ENCODE measurements around the gene NRXN3.

NRXN3 gene

DNA sequence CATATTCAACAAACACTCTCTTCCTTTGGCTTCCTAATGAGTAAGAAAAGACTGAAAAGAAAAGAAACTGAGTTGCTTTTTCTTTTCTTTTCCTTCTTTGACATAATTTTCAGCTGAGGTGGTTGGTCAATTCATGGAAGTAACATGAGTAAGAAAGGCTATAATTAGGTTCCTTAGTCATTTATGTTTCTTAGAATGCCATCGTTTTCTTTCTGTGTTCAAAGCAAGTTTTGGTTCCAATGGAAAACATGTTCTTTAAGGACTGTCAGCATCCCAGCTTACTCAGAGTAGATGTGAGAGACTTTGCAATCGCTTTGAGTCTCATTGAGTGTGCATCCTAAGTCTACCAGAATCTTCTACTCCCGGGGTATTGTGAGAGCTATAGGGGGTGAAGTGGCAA lies 1158.7 kb downstream of the NRXN3 start:
- DNase-seq, result no peak

DNA sequence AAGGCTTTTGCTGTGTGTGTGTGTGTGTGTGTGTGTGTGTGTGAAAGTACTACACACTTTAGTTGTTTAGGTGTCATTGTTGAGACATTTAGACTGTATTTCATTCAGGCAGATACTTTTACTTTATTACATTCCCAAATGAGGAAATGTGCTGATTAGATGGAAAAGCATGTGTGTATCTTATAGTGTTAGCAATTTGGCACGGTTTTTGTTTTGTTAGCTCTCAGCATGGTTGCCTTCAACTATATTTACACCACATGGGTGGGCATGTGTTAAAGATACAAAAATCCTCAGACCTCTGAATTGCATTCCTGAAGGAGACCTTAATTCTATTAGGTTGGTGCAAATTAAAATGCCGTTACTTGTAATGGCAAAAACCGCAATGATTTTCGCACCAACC lies 1161.7 kb downstream of the NRXN3 start:
- no peak for DNase-seq

DNA sequence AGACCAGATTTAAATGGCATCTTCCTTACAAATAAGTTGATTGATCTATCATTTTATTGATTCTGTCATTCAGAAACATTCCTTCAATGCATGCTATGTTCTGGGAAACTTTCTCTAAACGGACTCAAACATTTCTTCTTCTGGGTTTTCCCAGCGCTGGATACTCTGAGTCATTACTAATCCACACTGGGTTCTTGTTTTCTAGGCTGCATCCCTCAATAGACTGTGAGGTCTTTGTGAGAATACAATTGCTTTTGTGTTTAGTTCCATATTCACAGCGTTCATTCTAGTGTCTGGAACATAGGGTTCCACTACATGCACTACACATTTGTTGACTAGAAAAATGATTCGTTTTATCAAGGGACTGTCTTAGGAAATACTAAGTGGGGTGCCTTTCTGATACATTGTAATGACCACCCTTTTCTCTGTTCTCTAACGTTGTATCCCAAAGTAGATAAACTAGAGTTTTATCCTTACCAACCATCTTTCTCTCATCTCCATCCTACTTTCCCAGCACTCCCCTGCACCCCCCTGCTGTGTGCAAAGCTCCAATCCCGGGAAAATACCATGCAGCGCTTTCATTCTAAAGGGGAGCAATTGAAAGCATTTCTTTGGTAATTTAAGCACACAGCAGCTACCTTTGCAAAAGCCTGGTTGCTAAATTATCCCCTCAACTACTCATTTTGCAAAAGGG lies 1162.5 kb downstream of the NRXN3 start:
- no peak for DNase-seq

DNA sequence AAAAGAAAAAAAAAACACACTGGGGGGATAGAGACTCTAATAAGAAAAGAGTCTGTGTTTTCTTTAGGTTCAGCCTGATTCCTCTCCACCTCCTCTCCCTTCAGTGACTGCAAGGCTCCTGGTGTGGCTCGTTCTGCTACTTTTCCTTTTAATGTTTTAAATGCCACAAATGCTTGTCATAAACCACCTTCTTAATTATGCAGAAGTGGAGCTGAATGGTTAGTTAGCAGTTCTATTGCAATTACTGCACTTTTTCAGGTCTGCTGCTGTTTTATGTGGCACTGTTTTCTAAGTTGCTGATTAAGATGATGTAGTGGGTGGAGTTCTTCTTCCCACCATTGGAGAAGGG lies 1163.0 kb downstream of the NRXN3 start:
- DNase-seq, result no peak

DNA sequence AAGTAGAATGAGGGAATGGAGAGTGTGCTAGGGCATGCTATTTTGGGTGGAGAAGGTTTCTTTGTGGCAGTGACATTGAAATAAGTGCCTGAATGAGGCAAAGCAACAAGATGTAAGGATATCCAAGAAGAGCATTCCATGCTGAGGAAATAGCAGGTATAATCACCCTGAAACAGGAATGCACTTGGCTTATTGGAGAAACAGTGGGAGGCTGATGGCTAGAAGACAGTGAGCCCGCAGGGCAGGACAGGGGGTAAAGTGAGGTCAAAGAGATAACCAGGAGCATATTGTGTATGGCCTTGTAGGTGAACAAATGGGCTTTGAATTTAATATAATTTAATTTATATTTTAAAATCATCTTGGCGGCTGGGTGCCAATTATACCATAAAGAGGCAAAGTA lies 1164.1 kb downstream of the NRXN3 start:
- no peak for DNase-seq

DNA sequence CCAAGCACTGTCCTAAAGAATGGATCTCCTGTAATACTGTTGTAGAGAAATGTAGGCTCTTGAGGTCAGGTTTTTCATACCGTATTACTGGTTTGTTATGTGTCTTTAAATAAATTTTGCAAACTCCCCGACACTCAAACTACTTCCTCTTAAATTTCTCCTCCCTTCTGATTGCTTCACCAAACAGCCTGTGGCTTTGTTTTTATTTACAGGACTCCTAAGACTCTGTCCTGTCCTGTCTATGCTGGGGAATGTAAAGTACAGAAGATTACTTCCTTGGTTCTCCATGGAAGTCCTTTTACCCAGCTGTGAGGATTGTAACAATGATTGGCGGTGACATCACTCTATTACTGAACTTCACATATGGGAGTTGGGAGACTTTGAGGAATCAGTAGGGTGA lies 1167.6 kb downstream of the NRXN3 start:
- no peak for DNase-seq

DNA sequence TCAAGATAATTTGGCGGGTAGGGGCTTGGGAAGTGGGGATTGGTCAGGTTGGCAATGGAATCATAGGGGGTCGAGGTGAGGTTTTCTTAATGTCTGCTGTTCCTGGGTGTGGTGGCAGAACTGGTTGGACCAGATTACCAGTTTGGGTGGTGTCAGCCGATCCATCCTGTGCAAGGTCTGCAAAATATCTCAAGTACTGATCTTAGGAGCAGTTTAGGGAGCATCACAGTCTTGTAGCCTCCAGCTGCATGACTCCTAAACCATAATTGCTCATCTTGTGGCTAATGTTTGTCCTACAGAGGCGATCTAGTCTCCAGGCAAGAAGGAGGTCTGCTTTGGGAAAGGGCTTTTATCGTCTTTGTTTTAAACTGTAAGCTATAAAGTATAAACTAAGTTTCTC lies 1172.8 kb downstream of the NRXN3 start:
- no peak for DNase-seq

DNA sequence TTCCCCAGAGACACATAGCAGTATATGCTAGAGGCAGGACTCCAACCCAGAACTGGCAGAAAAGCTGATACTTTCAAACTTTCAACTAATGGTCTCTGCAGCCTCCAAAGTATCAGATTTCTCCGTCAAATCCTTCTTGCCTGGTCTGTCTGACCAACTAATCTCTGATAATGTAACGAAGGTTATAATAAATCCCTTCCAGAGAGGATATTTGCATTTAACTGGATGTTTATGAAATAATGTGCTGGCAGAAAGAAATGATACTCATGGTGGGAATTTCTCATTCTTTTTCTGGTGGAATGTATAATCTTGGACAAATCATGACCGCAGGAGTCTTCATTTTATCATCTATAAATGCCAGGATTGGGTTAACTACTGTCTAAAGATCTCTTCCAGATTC lies 1180.8 kb downstream of the NRXN3 start:
- DNase-seq, result no peak

DNA sequence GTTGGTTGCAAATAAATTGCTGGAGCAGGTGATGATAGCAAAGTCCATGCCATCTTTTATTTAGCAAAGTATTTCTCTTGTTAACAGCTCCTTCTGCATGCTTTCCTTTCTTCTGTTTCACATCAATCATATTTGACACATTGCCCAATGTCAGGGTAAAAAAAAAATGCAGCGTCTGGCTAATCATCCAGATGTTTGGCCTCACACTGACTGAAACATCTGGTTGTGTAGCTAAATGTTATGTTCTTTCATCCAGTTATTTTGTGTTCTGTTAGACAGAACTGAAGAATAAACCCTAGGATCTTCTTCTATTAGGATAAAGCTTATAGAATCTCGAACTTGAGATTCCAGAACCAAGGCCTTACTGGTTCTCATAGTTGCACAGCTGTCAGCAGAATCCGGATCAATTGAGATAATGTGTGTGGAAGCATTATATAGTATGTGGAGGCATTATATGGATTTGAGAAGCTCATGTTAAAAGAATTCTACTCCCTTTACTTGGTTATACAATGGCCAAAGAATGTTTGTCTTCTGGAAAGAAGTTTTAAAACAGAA lies 1182.0 kb downstream of the NRXN3 start:
- DNase-seq, result no peak

DNA sequence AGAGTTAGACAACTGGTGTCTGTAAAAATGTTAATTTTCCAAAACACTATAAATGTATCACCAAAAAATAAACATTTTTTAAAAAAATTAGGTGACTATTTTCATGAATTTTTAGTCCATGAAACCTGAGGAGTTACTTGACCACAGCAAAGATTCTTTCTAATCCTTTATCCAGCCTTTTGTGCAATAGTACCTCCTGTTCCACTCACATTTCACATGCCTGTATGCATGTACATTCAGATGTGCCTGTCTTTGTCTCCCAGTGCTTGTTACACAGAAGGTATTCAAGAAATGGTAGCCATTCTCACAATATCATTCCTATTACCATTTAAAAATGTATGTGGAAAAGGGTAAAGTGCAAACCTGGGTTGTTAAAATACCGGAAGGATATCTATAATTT lies 1184.2 kb downstream of the NRXN3 start:
- DNase-seq, result no peak

DNA sequence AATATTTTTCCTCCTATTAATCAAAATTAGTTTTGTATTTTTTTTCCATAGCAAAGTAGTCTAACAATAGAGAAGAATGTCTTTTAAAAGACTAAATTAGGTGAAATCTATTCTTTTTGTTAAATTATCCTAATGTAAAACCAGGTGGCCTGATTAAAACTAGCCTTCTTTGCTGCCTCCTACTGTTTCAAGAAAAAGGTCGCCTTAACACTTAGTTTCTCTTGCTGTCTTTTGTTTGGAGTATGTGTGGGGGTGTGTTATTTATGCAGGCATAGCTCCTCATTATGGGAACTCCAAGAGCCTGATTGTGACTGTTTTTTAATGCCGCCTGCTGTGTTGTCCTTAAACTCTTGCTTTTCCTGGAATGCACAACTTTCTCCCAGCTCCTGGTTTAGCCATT lies 1185.9 kb downstream of the NRXN3 start:
- DNase-seq, result no peak

DNA sequence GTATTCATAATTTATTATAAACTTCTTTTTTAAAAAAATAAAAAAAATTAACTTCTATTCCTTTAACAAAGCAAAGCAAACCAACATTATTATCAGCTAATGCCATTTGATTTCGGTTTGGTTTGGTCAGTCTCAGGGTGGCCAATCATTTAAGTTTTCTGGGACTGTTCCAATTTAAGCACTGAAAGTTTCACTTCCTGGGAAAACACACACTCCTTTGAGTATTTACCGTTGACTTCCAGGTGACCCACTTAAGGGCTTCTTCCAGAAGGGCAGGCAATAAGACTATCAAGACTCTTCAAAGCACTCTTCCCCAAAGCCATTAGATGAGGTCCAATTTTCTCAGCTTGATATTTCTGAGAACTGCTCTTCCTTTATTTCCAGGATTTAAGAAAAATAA lies 1187.1 kb downstream of the NRXN3 start:
- no peak for DNase-seq

DNA sequence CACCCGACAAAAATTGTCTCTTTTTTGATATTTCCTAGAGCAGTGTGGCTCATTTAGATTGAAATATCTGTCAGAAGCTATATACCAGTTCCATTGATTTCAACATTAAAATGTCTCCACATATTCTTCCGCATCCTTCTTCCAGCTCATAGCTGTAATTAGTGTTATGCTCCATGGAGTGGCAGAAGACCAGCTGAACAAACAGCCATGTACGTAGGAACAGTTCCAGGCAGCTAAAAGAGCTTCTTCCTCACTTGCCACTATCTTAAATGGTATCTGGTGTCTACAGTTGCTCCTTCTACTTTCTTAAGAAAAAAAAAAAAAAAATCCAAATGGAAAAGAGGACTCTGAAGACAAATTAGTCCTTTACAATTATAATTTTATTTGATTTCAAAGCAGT lies 1193.1 kb downstream of the NRXN3 start:
- DNase-seq, result no peak

DNA sequence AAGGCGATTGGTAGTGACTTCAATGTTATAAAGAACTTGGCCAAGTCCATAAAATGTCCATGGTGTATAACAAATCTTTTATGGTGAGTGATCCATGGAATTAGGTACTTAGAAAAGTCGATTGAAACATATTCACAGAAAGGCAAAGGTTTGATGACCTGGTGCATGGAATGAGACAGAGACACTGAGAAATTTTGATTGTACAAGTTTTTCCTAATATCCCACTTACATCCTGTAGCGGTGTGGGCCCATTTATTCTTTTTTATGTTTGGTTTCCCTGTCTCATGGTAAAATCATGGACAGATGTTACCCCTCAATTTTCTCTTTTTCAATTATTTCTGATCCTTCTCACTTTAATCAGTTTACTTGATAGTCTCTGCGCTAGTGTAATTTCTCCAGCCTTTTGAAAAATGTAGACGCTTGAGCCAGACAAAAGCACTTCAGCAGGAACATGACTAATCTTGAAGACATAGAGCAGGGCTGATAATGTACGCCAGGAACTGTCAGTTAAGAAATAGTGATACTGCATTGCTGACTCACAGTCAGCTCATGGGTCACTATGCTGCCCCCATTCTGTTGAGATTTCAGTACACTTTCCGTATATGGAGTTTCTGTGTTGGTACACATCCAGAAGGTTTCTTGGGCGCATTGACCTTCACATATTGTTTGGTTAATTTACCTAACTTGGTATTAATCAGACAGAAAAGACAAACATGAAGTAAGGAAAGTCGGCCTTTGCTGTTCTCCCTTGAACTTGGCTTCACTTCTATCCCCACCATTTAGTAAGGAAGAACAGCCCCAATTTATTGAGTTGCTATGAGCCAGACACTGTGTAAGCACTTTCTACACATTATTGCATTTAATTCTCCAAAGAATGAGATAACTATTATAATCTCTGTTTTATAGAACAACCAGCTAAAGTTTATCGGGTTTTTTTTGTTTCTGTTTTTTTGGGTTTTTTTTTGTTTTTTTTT lies 1199.5 kb downstream of the NRXN3 start:
- DNase-seq, result no peak

DNA sequence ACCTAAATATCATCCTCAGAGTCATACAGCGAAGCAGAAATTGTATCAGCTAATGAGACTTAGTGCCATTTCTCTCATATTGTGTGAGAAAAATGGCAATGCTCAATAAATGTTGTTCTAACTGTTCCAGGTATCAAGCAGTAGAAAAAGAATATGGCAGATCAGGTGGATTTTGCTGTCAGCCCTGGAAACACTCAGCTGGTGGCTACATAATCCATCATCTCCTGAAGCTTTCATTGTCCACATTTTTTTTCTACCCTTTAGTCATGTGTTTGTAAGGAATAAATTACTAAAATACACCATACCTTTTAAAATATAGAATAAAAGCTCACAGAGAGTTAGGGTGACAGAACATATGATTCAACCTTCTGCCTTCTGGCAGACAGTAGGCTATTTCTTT lies 1200.8 kb downstream of the NRXN3 start:
- no peak for DNase-seq

DNA sequence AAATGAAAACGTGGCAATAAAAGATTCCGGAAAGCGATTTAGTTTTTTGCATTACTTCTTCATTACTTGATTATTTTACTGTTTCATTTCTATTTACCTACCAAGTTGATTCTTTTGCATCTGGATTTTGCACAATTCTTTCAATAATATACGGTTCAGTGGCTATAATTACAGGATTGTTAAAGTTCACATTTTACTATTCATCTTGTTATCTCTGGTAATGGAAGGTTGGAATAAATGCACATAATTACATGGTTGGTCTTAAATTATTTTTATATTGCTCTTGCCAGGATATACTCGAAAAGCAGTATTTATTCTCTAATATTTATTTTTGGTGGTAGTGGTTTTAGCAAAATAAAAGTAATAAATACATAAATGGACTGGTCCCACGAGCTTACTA lies 1203.3 kb downstream of the NRXN3 start:
- DNase-seq, result no peak

DNA sequence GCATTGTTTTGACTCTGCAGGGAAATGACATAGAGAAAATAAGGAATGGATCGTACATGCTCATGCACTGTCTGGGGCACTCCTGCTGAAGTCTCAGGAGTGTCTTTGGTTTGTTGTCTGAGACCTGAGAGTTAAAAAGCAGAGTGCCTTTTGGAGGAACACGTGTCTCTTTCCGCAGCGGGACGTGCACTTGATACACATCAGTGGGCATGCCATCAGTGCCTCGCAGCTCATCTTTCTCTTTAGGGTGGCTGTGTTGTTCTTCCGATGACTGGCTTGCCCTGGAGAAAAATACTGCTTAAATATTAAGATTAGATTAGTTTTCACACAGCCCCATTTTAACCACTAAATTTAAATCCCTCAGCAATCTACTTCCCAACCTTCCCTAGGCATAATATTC lies 1205.2 kb downstream of the NRXN3 start:
- DNase-seq, result no peak

DNA sequence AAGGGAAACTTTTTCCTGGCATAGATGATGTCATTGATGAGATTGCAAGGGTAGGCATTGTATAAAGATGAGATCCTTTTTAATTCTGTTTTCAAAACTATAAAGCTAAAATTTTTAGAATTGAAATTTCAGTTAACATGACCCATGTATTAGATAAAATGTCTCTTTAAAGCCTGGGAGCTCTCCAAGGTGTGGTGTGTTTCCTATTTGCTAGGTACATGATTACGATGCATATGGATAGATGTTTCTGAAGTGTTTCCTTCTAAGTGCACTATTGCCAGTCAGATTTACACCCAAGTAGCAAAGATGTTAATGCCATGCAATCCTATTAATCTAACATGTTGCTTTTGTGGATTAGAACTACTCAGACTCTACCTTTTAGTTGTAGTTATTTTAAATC lies 1206.4 kb downstream of the NRXN3 start:
- no peak for DNase-seq

DNA sequence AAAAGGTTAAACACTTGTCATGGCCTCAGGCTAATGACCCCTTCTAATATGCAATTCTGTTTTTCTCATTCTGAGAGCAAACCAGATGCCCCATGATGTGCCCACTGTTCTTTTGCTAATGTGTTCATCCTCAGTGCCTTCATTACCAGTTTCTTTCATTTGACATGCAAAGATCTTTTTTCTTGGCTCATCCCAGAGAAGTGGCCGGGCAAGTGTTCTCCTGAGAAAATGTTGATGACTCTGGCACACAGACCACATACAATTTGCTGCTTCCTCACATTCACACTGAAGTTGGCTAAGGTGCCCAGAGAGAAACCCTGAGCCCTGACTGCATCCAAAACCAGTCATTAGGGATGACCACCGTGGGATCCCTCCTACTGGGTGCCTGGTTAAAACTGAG lies 1207.8 kb downstream of the NRXN3 start:
- DNase-seq, result no peak

DNA sequence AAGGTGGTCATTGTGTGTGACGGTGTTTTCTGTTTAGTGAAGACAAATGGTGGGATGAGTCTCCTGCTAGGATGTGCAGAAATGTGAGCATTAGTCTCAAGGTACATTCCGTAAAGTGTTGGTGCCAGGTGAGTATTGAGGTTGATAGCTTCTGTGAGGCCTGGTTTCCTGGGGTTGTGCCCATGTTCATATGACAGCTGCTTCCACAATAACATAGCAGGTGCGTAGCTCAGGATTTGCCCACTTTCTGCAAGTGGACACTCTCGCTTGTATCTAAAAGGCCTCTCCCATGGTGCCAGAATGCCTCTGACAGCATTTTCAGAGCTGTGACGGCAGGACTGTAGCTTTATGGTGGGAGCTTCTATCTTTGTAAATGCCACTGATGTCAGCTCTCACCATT lies 1209.1 kb downstream of the NRXN3 start:
- no peak for DNase-seq

DNA sequence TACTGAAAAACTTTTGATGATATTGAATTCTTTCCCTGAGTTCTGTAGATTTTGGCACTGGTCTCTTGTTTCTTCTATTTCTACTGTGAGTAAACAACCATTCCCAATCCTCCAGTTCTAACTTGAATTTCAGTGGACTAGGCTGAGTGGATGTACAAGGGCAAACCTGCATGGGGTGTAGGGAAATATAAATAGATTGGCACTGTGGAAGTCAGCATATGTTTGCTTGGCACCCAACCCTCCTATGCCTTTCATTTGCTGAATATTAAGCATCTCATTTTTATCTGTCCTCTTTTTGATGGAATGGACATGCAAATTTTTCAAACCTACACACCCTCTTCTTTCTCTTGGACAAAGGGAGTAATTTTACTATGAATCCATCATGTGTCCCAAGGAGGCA lies 1212.9 kb downstream of the NRXN3 start:
- no peak for DNase-seq

DNA sequence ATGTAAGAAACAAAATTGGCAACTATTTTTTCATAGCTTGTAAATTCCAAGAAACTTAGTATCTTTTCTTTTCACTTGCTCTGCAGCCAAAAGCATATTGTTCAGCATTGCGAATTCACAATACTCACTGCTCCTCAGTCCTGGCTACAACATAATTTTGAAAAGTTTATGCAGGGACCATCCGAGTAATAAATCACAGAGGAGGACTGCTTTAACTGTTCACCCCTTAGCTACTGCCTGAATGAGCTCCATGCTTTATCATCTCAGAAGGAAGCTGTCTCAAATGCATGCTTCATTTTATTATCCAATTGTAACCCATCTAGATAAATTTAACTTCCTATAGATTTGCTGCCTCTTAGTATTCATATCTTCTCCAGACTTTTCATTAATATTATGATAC lies 1213.3 kb downstream of the NRXN3 start:
- no peak for DNase-seq

DNA sequence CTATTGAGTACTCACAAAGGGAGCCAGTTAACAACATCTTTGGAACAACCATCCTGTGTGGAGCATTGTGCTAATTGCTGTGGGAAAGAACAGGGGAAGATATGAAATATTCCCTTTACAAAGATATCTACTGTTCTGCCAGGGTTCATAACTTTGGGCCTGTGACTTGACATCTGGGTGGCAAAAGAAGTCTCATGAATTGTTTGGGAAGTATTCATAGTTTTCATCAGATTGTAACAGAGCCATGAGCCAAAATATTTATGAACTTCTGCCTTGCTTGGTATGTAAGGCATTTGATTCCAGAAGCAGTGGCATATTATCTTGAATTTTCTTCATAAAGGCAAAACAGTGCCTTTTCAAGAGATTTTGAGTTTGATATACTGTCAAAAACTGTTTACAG lies 1224.9 kb downstream of the NRXN3 start:
- no peak for DNase-seq

DNA sequence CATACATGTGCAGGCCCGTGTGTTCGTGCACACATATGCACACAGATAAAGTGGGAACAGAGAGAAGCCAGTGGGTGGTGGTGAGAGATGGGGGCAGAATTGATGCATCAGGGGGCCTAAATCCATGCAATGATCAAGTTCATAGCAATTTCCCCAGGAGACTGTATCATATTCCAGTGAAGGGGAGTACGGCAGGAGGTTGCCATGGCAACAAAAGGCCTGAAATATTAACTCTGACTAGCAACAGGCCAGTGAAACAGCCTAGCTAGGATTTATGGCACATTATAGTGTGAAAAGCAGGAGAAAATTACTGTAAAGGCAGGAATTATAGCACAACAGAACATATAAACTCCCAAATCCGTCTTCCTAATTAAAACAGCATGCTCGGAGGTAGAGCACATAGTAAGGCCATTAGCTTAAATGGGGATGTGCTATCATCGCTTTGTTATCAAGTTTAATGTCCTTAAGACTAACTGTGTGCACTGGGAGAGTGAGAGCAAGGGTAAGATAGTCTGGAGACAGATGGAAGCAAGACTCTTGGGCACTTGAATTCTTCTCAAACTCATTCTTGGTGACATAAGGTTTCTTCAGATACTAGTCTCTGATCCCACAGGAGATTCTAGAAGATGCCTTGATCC lies 1234.8 kb downstream of the NRXN3 start:
- DNase-seq, result peak; percentile 9

All from NCI-H1105 (cell line).